Measurements from ENCODE around the gene PDE6H. TPM values are rescaled to one million over a fixed set of nuclear protein-coding genes. Genes with fewer than 3 reads are reported as not detected.

The PDE6H gene
- total RNA-seq, 1 donor from 2014 or later, result not detected

- Mint-ChIP-seq H3K27ac (no peak overlapping the region), H3K4me1 (peaks cover 6% of the 10 kb centered on the region), H3K27me3 (ENCODE audit: insufficient read depth, low read depth) (no peaks in the 10 kb centered on the region), H3K36me3 (no peaks in the 10 kb centered on the region), H3K4me3 (no peak overlapping the region), H3K9me3 (no peaks in the 10 kb centered on the region)
- TF ChIP-seq CTCF (IDR thresholded peaks at IDR 0.05) (no peak), EZH2 (IDR thresholded peaks at IDR 0.05) (no peak), EZH2phosphoT487 (IDR thresholded peaks at IDR 0.05) (no peak)
- no peak for DNase-seq (ENCODE audit: low spot score)
- no peak overlapping the region for H3K4me3 ChIP-seq
- H3K9me3 ChIP-seq (ENCODE audit: low read depth), result no peaks in the 10 kb centered on the region
- H3K27ac ChIP-seq, result no peak overlapping the region
- no peak overlapping the region for H3K4me2 ChIP-seq
- H3K4me1 ChIP-seq, result peaks cover 8% of the 10 kb centered on the region
- H3K36me3 ChIP-seq, result no peaks in the 10 kb centered on the region
- H3K27me3 ChIP-seq, result no peaks in the 10 kb centered on the region
- no peaks in the 10 kb centered on the region for H3F3A ChIP-seq (ENCODE audit: low read depth)
- no peak overlapping the region for H3K9ac ChIP-seq
- no peaks in the 10 kb centered on the region for H3K79me2 ChIP-seq (ENCODE audit: low read depth)
- no peaks in the 10 kb centered on the region for H4K20me1 ChIP-seq (ENCODE audit: low read depth)
- no peak overlapping the region for H2AFZ ChIP-seq (replicated peaks)
Observed at GRCh38 chr12:14975457-14975856, 2.6 kb downstream of the PDE6H start.

GRCh38 chr12:14976658-14977057 lies 3.8 kb downstream of the PDE6H start:
- Histone ChIP-seq H3K4me2 (no peak overlapping the region), H3K4me3 (no peak overlapping the region), H4K20me1 (ENCODE audit: low read depth) (no peaks in the 10 kb centered on the region), H3F3A (ENCODE audit: low read depth) (no peaks in the 10 kb centered on the region), H3K27ac (no peak overlapping the region), H3K4me1 (peaks cover 8% of the 10 kb centered on the region), H3K36me3 (no peaks in the 10 kb centered on the region), H3K9ac (no peak overlapping the region), H3K9me3 (ENCODE audit: low read depth) (no peaks in the 10 kb centered on the region), H3K27me3 (no peaks in the 10 kb centered on the region), H3K79me2 (ENCODE audit: low read depth) (no peaks in the 10 kb centered on the region), H2AFZ (replicated peaks) (no peak overlapping the region)
- no peak overlapping the region for H3K4me3 Mint-ChIP-seq
- H3K4me1 Mint-ChIP-seq, result peaks cover 6% of the 10 kb centered on the region
- no peak for TF ChIP-seq EZH2phosphoT487 (IDR thresholded peaks at IDR 0.05)
- TF ChIP-seq CTCF (IDR thresholded peaks at IDR 0.05), result no peak
- no peak for TF ChIP-seq EZH2 (IDR thresholded peaks at IDR 0.05)
- H3K9me3 Mint-ChIP-seq, result no peaks in the 10 kb centered on the region
- no peak overlapping the region for H3K27ac Mint-ChIP-seq
- H3K27me3 Mint-ChIP-seq (ENCODE audit: insufficient read depth, low read depth), result no peaks in the 10 kb centered on the region
- no peak for DNase-seq (ENCODE audit: low spot score)
- no peaks in the 10 kb centered on the region for H3K36me3 Mint-ChIP-seq

GRCh38 chr12:14979468-14979867 lies 6.6 kb downstream of the PDE6H start:
- Histone ChIP-seq H3K36me3 (no peaks in the 10 kb centered on the region), H3K4me2 (no peak overlapping the region), H3K27me3 (no peaks in the 10 kb centered on the region), H3F3A (ENCODE audit: low read depth) (no peaks in the 10 kb centered on the region), H3K79me2 (ENCODE audit: low read depth) (no peaks in the 10 kb centered on the region), H3K4me3 (no peak overlapping the region), H2AFZ (replicated peaks) (no peak overlapping the region), H3K4me1 (no peaks in the 10 kb centered on the region), H3K9ac (no peak overlapping the region), H3K27ac (no peak overlapping the region), H4K20me1 (ENCODE audit: low read depth) (no peaks in the 10 kb centered on the region), H3K9me3 (ENCODE audit: low read depth) (no peaks in the 10 kb centered on the region)
- no peak for DNase-seq (ENCODE audit: low spot score)
- Mint-ChIP-seq H3K4me3 (no peak overlapping the region), H3K36me3 (no peaks in the 10 kb centered on the region), H3K4me1 (no peaks in the 10 kb centered on the region), H3K27ac (no peak overlapping the region), H3K9me3 (no peaks in the 10 kb centered on the region), H3K27me3 (ENCODE audit: insufficient read depth, low read depth) (no peaks in the 10 kb centered on the region)
- TF ChIP-seq CTCF (IDR thresholded peaks at IDR 0.05) (no peak), EZH2 (IDR thresholded peaks at IDR 0.05) (no peak), EZH2phosphoT487 (IDR thresholded peaks at IDR 0.05) (no peak)

Data from neural progenitor cell (in vitro differentiated cells).